ENCODE measurements around the gene FAM193B. TPM values are rescaled to one million over a fixed set of nuclear protein-coding genes. Genes with fewer than 3 reads are reported as not detected.
A peak's percentile ranks its signal among the peaks of the same experiment; 100 is the strongest.

FAM193B gene
- total and polyA plus RNA-seq, 9 of the 15 experiments (the other 6 are each of a cell fraction or from before 2014, with no cell fraction given) = 4.4 to 76.4 (median 37.3) TPM

DNA sequence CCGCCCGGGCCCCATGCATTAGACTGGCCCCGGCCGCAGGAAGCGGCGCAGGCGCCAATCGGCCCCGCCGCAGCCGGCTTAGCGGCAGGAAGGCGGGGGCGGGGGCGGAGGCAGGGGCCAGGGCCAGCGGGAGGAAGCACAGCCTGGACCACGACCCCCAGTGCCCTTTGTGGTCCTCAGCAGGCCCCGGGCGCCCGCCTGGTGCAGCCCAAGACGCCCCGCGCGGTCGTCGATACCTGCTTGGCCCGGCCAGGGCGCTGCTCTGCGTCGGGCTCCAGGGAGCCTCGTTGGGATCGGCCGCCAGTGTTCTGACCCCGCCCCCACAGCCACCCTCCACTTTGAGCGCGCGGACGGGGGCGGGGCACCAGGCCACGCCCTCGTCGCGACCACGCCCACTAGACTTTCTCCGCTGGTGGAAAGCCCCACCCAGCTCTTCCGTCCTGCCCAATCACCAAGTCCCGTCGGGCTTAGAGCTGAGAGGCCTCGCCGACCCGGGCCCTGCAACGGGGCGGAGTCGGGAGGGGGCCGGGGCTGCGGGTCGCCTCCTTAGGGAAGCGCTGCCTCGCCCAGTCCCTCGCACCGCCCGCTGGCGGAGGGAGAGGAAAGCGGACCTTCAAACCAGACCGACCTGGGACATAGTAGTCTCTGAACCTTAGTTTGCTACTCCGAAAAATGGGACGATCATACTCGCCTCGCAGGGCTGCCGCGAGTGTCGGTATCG lies 56.9 kb downstream of the FAM193B start, which contains the start of gene PDLIM7 (continued):
- TF ChIP-seq FIP1L1 (IDR thresholded peaks at IDR 0.05; ENCODE audit: low read depth, low read length, poor library complexity, severe bottlenecking) (peak; percentile 27), E2F3 (CRISPR knock-in tag; IDR thresholded peaks at IDR 0.05) (no peak; the same call in 1 of the 2 replicates), ELF4 (CRISPR knock-in tag; IDR thresholded peaks at IDR 0.05) (no peak), ZNF165 (CRISPR knock-in tag; IDR thresholded peaks at IDR 0.05; ENCODE audit: borderline replicate concordance) (no peak), ZSCAN29 (IDR thresholded peaks at IDR 0.05) (no peak), BRF1 (IDR thresholded peaks at IDR 0.05; ENCODE audit: borderline replicate concordance, extremely low read depth, insufficient read length) (no peak), TRIM24 (IDR thresholded peaks at IDR 0.05) (0 out of 4 replicates have a peak, but pooled peaks of 1 of the 2 experiments have one; percentile 30), FOSL1 (tag; conservative IDR thresholded peaks at IDR 0.05) (0 out of 2 replicates have a peak, but pooled peaks have one; percentile 2), ZBTB8A (IDR thresholded peaks at IDR 0.05; ENCODE audit: partially characterized antibody) (no peak), MEF2A (IDR thresholded peaks at IDR 0.05; ENCODE audit: control insufficient read depth, low read depth, low read length) (no peak), ZNF347 (CRISPR knock-in tag; IDR thresholded peaks at IDR 0.05; ENCODE audit: low read depth) (no peak), EP400 (IDR thresholded peaks at IDR 0.05) (peak; percentile 51), CEBPG (CRISPR knock-in tag; IDR thresholded peaks at IDR 0.05) (no peak), CEBPG (tag; conservative IDR thresholded peaks at IDR 0.05 in 1 of 2, IDR thresholded peaks at IDR 0.05 in 1 of 2) (no peak), ZNF143 (CRISPR knock-in tag; IDR thresholded peaks at IDR 0.05) (no peak), CSDE1 (IDR thresholded peaks at IDR 0.05) (no peak), ESRRB (CRISPR knock-in tag; IDR thresholded peaks at IDR 0.05; ENCODE audit: borderline replicate concordance) (no peak), ZNF140 (CRISPR knock-in tag; IDR thresholded peaks at IDR 0.05) (no peak), CEBPB (tag; IDR thresholded peaks at IDR 0.05) (no peak), CXXC5 (CRISPR knock-in tag; IDR thresholded peaks at IDR 0.05) (peak; percentile 71), ZNF124 (CRISPR knock-in tag; IDR thresholded peaks at IDR 0.05) (no peak), SRSF1 (IDR thresholded peaks at IDR 0.05; ENCODE audit: low read depth, low read length) (no peak)
- TF ChIP-seq, protein P1, sequence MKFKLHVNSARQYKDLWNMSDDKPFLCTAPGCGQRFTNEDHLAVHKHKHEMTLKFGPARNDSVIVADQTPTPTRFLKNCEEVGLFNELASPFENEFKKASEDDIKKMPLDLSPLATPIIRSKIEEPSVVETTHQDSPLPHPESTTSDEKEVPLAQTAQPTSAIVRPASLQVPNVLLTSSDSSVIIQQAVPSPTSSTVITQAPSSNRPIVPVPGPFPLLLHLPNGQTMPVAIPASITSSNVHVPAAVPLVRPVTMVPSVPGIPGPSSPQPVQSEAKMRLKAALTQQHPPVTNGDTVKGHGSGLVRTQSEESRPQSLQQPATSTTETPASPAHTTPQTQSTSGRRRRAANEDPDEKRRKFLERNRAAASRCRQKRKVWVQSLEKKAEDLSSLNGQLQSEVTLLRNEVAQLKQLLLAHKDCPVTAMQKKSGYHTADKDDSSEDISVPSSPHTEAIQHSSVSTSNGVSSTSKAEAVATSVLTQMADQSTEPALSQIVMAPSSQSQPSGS (CRISPR knock-in tag; IDR thresholded peaks at IDR 0.05) = no peak
- TF ChIP-seq, protein P2, sequence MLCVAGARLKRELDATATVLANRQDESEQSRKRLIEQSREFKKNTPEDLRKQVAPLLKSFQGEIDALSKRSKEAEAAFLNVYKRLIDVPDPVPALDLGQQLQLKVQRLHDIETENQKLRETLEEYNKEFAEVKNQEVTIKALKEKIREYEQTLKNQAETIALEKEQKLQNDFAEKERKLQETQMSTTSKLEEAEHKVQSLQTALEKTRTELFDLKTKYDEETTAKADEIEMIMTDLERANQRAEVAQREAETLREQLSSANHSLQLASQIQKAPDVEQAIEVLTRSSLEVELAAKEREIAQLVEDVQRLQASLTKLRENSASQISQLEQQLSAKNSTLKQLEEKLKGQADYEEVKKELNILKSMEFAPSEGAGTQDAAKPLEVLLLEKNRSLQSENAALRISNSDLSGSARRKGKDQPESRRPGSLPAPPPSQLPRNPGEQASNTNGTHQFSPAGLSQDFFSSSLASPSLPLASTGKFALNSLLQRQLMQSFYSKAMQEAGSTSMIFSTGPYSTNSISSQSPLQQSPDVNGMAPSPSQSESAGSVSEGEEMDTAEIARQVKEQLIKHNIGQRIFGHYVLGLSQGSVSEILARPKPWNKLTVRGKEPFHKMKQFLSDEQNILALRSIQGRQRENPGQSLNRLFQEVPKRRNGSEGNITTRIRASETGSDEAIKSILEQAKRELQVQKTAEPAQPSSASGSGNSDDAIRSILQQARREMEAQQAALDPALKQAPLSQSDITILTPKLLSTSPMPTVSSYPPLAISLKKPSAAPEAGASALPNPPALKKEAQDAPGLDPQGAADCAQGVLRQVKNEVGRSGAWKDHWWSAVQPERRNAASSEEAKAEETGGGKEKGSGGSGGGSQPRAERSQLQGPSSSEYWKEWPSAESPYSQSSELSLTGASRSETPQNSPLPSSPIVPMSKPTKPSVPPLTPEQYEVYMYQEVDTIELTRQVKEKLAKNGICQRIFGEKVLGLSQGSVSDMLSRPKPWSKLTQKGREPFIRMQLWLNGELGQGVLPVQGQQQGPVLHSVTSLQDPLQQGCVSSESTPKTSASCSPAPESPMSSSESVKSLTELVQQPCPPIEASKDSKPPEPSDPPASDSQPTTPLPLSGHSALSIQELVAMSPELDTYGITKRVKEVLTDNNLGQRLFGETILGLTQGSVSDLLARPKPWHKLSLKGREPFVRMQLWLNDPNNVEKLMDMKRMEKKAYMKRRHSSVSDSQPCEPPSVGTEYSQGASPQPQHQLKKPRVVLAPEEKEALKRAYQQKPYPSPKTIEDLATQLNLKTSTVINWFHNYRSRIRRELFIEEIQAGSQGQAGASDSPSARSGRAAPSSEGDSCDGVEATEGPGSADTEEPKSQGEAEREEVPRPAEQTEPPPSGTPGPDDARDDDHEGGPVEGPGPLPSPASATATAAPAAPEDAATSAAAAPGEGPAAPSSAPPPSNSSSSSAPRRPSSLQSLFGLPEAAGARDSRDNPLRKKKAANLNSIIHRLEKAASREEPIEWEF (CRISPR knock-in tag; IDR thresholded peaks at IDR 0.05) = no peak

Measured in K562 (cell line).